MM.1S (cell line): ENCODE data around the gene KAT2A.
"Not testable (repeated sequence)": the region's sequence is repeated elsewhere in the genome, so short reads cannot be mapped to it uniquely, and the experiment has no call there.

ENCODE experiments used
- EZH2phosphoT487 ChIP-seq: fragments of 300-600 bp; sonication (generic); IDR thresholded peaks from 2 replicates; pipeline ENCODE4 v1.6.1; 2018; ENCODE audit warnings: antibody characterized with exemption, low read length
- TF ChIP-seq, protein P1 (sequence below): fragments of 300-600 bp; sonication (generic); IDR thresholded peaks from 2 replicates; pipeline ENCODE4 v1.5.1; 2016; ENCODE audit warnings: antibody characterized with exemption, low read length, mixed read lengths

GRCh38 chr17:42143138-42143537 lies 22.0 kb upstream of the KAT2A start:
- TF ChIP-seq, protein P1, sequence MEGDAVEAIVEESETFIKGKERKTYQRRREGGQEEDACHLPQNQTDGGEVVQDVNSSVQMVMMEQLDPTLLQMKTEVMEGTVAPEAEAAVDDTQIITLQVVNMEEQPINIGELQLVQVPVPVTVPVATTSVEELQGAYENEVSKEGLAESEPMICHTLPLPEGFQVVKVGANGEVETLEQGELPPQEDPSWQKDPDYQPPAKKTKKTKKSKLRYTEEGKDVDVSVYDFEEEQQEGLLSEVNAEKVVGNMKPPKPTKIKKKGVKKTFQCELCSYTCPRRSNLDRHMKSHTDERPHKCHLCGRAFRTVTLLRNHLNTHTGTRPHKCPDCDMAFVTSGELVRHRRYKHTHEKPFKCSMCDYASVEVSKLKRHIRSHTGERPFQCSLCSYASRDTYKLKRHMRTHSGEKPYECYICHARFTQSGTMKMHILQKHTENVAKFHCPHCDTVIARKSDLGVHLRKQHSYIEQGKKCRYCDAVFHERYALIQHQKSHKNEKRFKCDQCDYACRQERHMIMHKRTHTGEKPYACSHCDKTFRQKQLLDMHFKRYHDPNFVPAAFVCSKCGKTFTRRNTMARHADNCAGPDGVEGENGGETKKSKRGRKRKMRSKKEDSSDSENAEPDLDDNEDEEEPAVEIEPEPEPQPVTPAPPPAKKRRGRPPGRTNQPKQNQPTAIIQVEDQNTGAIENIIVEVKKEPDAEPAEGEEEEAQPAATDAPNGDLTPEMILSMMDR: not testable (repeated sequence)
- TF ChIP-seq EZH2phosphoT487: not testable (repeated sequence)
